Activated CD4-positive, alpha-beta memory T cell treated with anti-CD3 and anti-CD28 coated beads for 36 hours (primary cell): ENCODE measurements around the gene BTBD9. TPM values are rescaled to one million over a fixed set of nuclear protein-coding genes. Genes with fewer than 3 reads are reported as not detected.

Experiments
- CTCF ChIA-PET: fragments of 350-600 bp; sonication (Branson Sonifier 250); formaldehyde crosslinking; loops from one replicate; lab custom pipeline; 2021; ENCODE audit warnings: antibody characterized with exemption, inconsistent platforms; lab: Charles Lee
- POLR2A ChIA-PET: fragments of 350-600 bp; sonication (Branson Sonifier 250); formaldehyde crosslinking; loops from one replicate; lab custom pipeline; 2021; ENCODE audit warnings: antibody characterized with exemption; lab: Charles Lee
- DNase-seq: peaks from one replicate; pipeline ENCODE4 v3.0.0-alpha.2; 2020
- H3K27ac Mint-ChIP-seq: one replicate; pipeline ENCODE4 v1.8.0; 2021; ENCODE audit warnings: mixed read lengths
- H3K27me3 Mint-ChIP-seq: one replicate; pipeline ENCODE4 v1.8.0; 2021; ENCODE audit warnings: mixed read lengths
- H3K36me3 Mint-ChIP-seq: one replicate; pipeline ENCODE4 v1.8.0; 2021; ENCODE audit warnings: mixed read lengths
- H3K4me1 Mint-ChIP-seq: one replicate; pipeline ENCODE4 v1.8.0; 2021; ENCODE audit warnings: low read depth, mixed read lengths
- H3K4me3 Mint-ChIP-seq: one replicate; pipeline ENCODE4 v1.8.0; 2021; ENCODE audit warnings: mild to moderate bottlenecking, mixed read lengths
- H3K9me3 Mint-ChIP-seq: one replicate; pipeline ENCODE4 v1.8.0; 2021; ENCODE audit warnings: mixed read lengths
- intact Hi-C: fragments of 100-400 bp; cut with micrococcal nuclease; formaldehyde crosslinking; loops from one replicate; pipeline ENCODE4 v1.15.1; 2023
- total RNA-seq, 2 experiments: library from RNA; stranded (reverse); gene quantifications; one replicate each; pipeline ENCODE4 v1.2.3, GENCODE V29; 2021

The BTBD9 gene
- total RNA-seq, 2 experiments from 2014 or later = 14.4 to 14.6 TPM

GRCh38 chr6:38157905-38158304, 481.8 kb downstream of the BTBD9 start:
- H3K36me3 Mint-ChIP-seq = peaks cover 6% of the 10 kb centered on the region
- no peak overlapping the region for H3K4me3 Mint-ChIP-seq
- H3K4me1 Mint-ChIP-seq = no peaks in the 10 kb centered on the region
- no peaks in the 10 kb centered on the region for H3K27me3 Mint-ChIP-seq
- H3K27ac Mint-ChIP-seq = no peak overlapping the region
- DNase-seq = no peak
- intact Hi-C loops = no loop called here
- ChIA-PET POLR2A (no interaction called here), CTCF (no interaction called here)
- H3K9me3 Mint-ChIP-seq = no peaks in the 10 kb centered on the region

- no peak for DNase-seq
- Mint-ChIP-seq H3K4me3 (no peak overlapping the region), H3K4me1 (no peaks in the 10 kb centered on the region), H3K27ac (no peak overlapping the region), H3K27me3 (no peaks in the 10 kb centered on the region), H3K9me3 (no peaks in the 10 kb centered on the region), H3K36me3 (peaks cover 6% of the 10 kb centered on the region)
- ChIA-PET POLR2A (no interaction called here), CTCF (no interaction called here)
- intact Hi-C loops = no loop called here
Observed at GRCh38 chr6:38156818-38157565, 482.7 kb downstream of the BTBD9 start.

GRCh38 chr6:38155621-38156204, 484.0 kb downstream of the BTBD9 start:
- no peaks in the 10 kb centered on the region for H3K9me3 Mint-ChIP-seq
- ChIA-PET POLR2A (no interaction called here), CTCF (no interaction called here)
- H3K27me3 Mint-ChIP-seq = no peaks in the 10 kb centered on the region
- intact Hi-C loops = no loop called here
- H3K36me3 Mint-ChIP-seq = peaks cover 6% of the 10 kb centered on the region
- no peak for DNase-seq
- no peaks in the 10 kb centered on the region for H3K4me1 Mint-ChIP-seq
- no peak overlapping the region for H3K4me3 Mint-ChIP-seq
- H3K27ac Mint-ChIP-seq = no peak overlapping the region

GRCh38 chr6:38155144-38155543, 484.6 kb downstream of the BTBD9 start:
- intact Hi-C loops = no loop called here
- no peaks in the 10 kb centered on the region for H3K9me3 Mint-ChIP-seq
- peak overlapping the region; percentile 14 for H3K27ac Mint-ChIP-seq
- ChIA-PET POLR2A (no interaction called here), CTCF (no interaction called here)
- no peak for DNase-seq
- H3K36me3 Mint-ChIP-seq = peaks cover under 1% of the 10 kb centered on the region
- no peaks in the 10 kb centered on the region for H3K27me3 Mint-ChIP-seq
- no peak overlapping the region for H3K4me3 Mint-ChIP-seq
- H3K4me1 Mint-ChIP-seq = no peaks in the 10 kb centered on the region

GRCh38 chr6:38154731-38155130, 485.0 kb downstream of the BTBD9 start:
- Mint-ChIP-seq H3K27me3 (no peaks in the 10 kb centered on the region), H3K27ac (peak overlapping the region; percentile 14), H3K4me1 (no peaks in the 10 kb centered on the region), H3K4me3 (no peak overlapping the region), H3K36me3 (no peaks in the 10 kb centered on the region), H3K9me3 (no peaks in the 10 kb centered on the region)
- POLR2A ChIA-PET = no interaction called here
- CTCF ChIA-PET = no interaction called here
- intact Hi-C loops = no loop called here
- no peak for DNase-seq

- POLR2A ChIA-PET = no interaction called here
- no peak overlapping the region for H3K4me3 Mint-ChIP-seq
- CTCF ChIA-PET = interaction anchor here (1.3 kb wide), 1 partner anchor 23 kb away, joined by 3 read pairs; no protein-coding TSS in a partner anchor
- H3K9me3 Mint-ChIP-seq = no peaks in the 10 kb centered on the region
- H3K36me3 Mint-ChIP-seq = no peaks in the 10 kb centered on the region
- no peak for DNase-seq
- no peak overlapping the region for H3K27ac Mint-ChIP-seq
- no peaks in the 10 kb centered on the region for H3K4me1 Mint-ChIP-seq
- intact Hi-C loops = no loop called here
- H3K27me3 Mint-ChIP-seq = no peaks in the 10 kb centered on the region
Observed at GRCh38 chr6:38153798-38154345, 485.9 kb downstream of the BTBD9 start.

GRCh38 chr6:38153076-38153797, 486.5 kb downstream of the BTBD9 start:
- Mint-ChIP-seq H3K9me3 (no peaks in the 10 kb centered on the region), H3K4me1 (no peaks in the 10 kb centered on the region), H3K4me3 (no peak overlapping the region), H3K27me3 (no peaks in the 10 kb centered on the region), H3K36me3 (no peaks in the 10 kb centered on the region), H3K27ac (no peak overlapping the region)
- ChIA-PET POLR2A (no interaction called here), CTCF (interaction anchor here (1.3 kb wide), 1 partner anchor 24 kb away, joined by 3 read pairs; no protein-coding TSS in a partner anchor)
- no peak for DNase-seq
- intact Hi-C loops = no loop called here

GRCh38 chr6:38152620-38153019, 487.1 kb downstream of the BTBD9 start:
- Mint-ChIP-seq H3K4me3 (no peak overlapping the region), H3K4me1 (no peaks in the 10 kb centered on the region), H3K36me3 (peaks cover 4% of the 10 kb centered on the region), H3K27me3 (no peaks in the 10 kb centered on the region), H3K9me3 (no peaks in the 10 kb centered on the region), H3K27ac (no peak overlapping the region)
- intact Hi-C loops = no loop called here
- ChIA-PET POLR2A (no interaction called here), CTCF (no interaction called here)
- DNase-seq = no peak

GRCh38 chr6:38151580-38152500, 487.9 kb downstream of the BTBD9 start:
- no peak overlapping the region for H3K4me3 Mint-ChIP-seq
- intact Hi-C loops = no loop called here
- ChIA-PET POLR2A (no interaction called here), CTCF (no interaction called here)
- H3K27ac Mint-ChIP-seq = no peak overlapping the region
- H3K9me3 Mint-ChIP-seq = no peaks in the 10 kb centered on the region
- no peak for DNase-seq
- H3K4me1 Mint-ChIP-seq = no peaks in the 10 kb centered on the region
- no peaks in the 10 kb centered on the region for H3K27me3 Mint-ChIP-seq
- peaks cover 4% of the 10 kb centered on the region for H3K36me3 Mint-ChIP-seq

GRCh38 chr6:38150681-38151296, 488.9 kb downstream of the BTBD9 start:
- Mint-ChIP-seq H3K9me3 (no peaks in the 10 kb centered on the region), H3K4me1 (no peaks in the 10 kb centered on the region), H3K4me3 (no peak overlapping the region), H3K27ac (no peak overlapping the region), H3K27me3 (no peaks in the 10 kb centered on the region), H3K36me3 (peaks cover 4% of the 10 kb centered on the region)
- intact Hi-C loops = no loop called here
- POLR2A ChIA-PET = no interaction called here
- DNase-seq = no peak
- CTCF ChIA-PET = no interaction called here

- intact Hi-C loops = no loop called here
- DNase-seq = no peak
- Mint-ChIP-seq H3K4me3 (no peak overlapping the region), H3K4me1 (no peaks in the 10 kb centered on the region), H3K27ac (no peak overlapping the region), H3K27me3 (no peaks in the 10 kb centered on the region), H3K36me3 (peaks cover 4% of the 10 kb centered on the region), H3K9me3 (no peaks in the 10 kb centered on the region)
- ChIA-PET CTCF (no interaction called here), POLR2A (no interaction called here)
Observed at GRCh38 chr6:38150021-38150420, 489.7 kb downstream of the BTBD9 start.
